ENCODE results near the gene CDT1.

Gene CDT1

DNA sequence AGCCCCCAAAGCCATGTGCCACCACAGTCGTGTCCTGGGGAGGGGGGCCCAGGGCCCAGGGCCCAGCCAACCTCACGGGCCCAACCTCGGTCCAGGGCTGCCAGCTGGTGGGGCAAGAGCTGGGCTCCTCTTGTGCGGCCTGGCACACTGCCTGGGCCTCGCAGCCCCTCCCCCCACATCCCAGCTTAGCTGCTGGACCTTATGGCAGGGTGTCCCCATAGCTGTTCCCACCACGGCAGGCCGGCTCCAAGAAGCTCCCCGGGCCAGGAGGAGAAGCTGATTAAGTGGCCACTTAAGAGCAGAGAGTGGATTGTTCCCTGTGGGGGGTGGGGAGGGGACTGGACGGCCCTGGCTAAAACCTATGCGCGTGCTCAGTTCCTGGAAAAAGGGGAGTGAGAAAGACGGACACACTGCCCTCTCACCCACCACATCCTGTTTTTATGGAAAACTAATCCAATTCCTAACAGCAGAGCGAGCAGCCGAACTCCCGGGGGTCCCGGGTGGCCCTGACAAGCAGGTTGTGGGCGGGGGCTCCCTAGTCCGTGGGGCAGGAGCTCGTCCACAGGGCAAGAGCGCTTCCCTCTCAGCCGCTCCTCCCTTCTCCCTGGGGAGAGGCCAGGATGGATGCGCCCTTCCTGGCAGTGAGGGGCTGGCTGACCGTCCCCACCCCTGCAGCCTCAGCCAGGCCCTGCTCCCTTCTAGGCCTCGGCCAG, 35.4 kb upstream of the CDT1 start:
- H3K27me3 ChIP-seq (ENCODE audit: low read length): no peaks in the 10 kb centered on the region
- no peak overlapping the region for H3K27ac ChIP-seq (ENCODE audit: low read depth, low read length)
- TF ChIP-seq, protein P1, sequence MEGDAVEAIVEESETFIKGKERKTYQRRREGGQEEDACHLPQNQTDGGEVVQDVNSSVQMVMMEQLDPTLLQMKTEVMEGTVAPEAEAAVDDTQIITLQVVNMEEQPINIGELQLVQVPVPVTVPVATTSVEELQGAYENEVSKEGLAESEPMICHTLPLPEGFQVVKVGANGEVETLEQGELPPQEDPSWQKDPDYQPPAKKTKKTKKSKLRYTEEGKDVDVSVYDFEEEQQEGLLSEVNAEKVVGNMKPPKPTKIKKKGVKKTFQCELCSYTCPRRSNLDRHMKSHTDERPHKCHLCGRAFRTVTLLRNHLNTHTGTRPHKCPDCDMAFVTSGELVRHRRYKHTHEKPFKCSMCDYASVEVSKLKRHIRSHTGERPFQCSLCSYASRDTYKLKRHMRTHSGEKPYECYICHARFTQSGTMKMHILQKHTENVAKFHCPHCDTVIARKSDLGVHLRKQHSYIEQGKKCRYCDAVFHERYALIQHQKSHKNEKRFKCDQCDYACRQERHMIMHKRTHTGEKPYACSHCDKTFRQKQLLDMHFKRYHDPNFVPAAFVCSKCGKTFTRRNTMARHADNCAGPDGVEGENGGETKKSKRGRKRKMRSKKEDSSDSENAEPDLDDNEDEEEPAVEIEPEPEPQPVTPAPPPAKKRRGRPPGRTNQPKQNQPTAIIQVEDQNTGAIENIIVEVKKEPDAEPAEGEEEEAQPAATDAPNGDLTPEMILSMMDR (IDR thresholded peaks at IDR 0.05; ENCODE audit: insufficient read depth, low read length, poor library complexity, severe bottlenecking): no peak
- TF ChIP-seq EZH2phosphoT487 (conservative IDR thresholded peaks at IDR 0.05; ENCODE audit: low read length): no peak
- H3K9me2 ChIP-seq (replicated peaks; ENCODE audit: insufficient read depth, low read length): no peaks in the 10 kb centered on the region
- H3K9ac ChIP-seq (ENCODE audit: low read length): no peak overlapping the region
- no peak overlapping the region for H3K4me2 ChIP-seq (ENCODE audit: low read depth, low read length, poor library complexity, severe bottlenecking)
- H3F3A ChIP-seq (ENCODE audit: insufficient read depth): no peaks in the 10 kb centered on the region
- no peak overlapping the region for H3K4me3 ChIP-seq (ENCODE audit: insufficient read depth, low read length, poor library complexity, severe bottlenecking)
- H4K20me1 ChIP-seq (ENCODE audit: low read depth, low read length): no peaks in the 10 kb centered on the region
- H3K9me3 ChIP-seq (ENCODE audit: insufficient read depth, low read length): no peaks in the 10 kb centered on the region
- H3K79me2 ChIP-seq (ENCODE audit: insufficient read depth, low read length): no peaks in the 10 kb centered on the region
- no peak overlapping the region for H2AFZ ChIP-seq (ENCODE audit: low read depth, low read length, severe bottlenecking)
- H3K36me3 ChIP-seq (ENCODE audit: low read length): no peaks in the 10 kb centered on the region

DNA sequence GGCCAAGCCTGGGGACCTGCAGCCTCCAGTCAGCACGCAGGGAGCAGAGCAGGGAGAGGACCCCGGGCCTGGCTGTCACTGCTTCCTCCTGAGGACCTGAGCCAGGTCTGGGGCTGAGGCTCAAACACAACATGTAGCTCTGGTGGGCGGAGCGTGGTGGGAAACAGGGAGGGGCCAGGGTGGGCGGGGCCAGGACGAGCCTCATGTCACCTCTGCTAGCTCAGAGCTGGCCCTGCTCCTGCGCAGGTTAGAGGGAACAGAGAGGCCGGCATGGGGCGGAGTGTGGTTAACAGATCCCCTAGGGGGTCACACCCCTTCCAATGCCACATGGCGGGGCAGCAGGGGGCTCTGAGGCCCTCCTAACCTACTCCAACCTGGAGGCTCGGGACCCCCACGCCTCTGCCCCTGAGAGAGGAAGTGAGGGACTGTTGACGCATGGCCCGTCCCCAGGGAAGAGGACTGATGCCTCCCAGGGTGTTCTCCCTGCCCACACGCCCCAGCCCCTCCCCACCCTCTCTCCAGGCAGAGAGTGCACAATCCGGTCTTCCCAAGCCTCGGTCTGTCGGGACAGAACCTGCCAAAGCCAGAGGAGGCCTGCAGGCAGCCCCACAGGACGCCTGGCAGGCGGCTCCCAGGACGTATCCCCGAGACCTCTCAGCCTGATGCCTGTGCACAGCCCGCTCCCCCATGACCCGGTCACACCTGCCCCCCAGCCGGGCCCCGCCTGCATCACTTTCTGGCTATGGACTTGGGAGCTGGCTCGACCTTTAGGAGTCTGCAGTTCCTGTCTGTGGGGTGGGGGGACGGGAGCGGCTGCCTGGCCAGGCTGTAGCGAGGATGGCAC, 33.8 kb upstream of the CDT1 start:
- Histone ChIP-seq H3K79me2 (ENCODE audit: insufficient read depth, low read length) (no peaks in the 10 kb centered on the region), H3K36me3 (ENCODE audit: low read length) (no peaks in the 10 kb centered on the region), H3K27me3 (ENCODE audit: low read length) (no peaks in the 10 kb centered on the region), H4K20me1 (ENCODE audit: low read depth, low read length) (no peaks in the 10 kb centered on the region), H3K9me3 (ENCODE audit: insufficient read depth, low read length) (no peaks in the 10 kb centered on the region), H3K9ac (ENCODE audit: low read length) (no peak overlapping the region), H3K4me3 (ENCODE audit: insufficient read depth, low read length, poor library complexity, severe bottlenecking) (no peak overlapping the region), H3K9me2 (replicated peaks; ENCODE audit: insufficient read depth, low read length) (no peaks in the 10 kb centered on the region), H3F3A (ENCODE audit: insufficient read depth) (no peaks in the 10 kb centered on the region), H3K27ac (ENCODE audit: low read depth, low read length) (no peak overlapping the region), H2AFZ (ENCODE audit: low read depth, low read length, severe bottlenecking) (no peak overlapping the region), H3K4me2 (ENCODE audit: low read depth, low read length, poor library complexity, severe bottlenecking) (no peak overlapping the region)
- TF ChIP-seq EZH2phosphoT487 (conservative IDR thresholded peaks at IDR 0.05; ENCODE audit: low read length): no peak
- TF ChIP-seq, protein P1 (IDR thresholded peaks at IDR 0.05; ENCODE audit: insufficient read depth, low read length, poor library complexity, severe bottlenecking): no peak

DNA sequence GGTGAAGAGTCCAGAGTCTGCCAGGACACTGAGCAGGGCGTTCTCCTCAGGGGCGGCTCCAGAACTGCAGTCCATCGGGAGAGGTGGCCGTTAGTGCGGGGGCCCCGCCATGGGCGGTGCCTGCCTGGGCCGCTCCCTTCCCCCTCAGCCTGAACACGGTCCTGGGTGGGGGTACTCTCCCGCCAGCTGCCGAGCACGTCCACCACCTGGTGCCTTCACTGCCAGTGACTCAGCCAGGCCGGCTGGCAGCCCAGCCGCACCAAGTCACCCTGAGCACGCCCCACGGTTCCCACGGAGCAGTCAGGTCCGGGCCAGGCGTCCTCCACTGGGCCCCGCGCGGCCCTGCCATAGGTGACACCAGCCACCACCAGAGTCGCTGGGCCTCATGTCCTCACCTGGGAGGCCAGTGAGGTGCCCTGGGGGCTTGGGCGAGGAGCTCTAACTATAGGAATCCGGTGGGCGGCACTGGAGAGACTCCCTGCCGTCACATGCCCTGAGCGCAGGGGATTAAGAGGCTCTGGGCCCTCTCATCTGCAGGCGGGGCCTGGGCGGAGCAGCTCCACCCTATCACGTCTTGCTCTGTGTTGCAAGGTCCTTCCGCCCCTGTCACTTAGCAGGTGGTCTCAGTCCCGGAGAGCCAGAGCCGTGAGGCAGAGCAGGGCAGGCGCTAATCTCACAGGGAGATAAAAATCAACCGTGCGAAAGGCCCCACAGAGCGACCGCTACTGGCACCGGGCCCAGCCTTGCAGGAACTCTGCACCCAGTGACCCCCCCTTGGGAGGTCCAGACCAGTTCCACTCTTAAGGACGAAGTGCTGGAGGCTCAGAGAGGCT, 32.9 kb upstream of the CDT1 start:
- H3K9ac ChIP-seq (ENCODE audit: low read length): no peak overlapping the region
- H2AFZ ChIP-seq (ENCODE audit: low read depth, low read length, severe bottlenecking): no peak overlapping the region
- H3K4me2 ChIP-seq (ENCODE audit: low read depth, low read length, poor library complexity, severe bottlenecking): no peak overlapping the region
- no peaks in the 10 kb centered on the region for H3K36me3 ChIP-seq (ENCODE audit: low read length)
- no peaks in the 10 kb centered on the region for H4K20me1 ChIP-seq (ENCODE audit: low read depth, low read length)
- no peaks in the 10 kb centered on the region for H3K9me2 ChIP-seq (replicated peaks; ENCODE audit: insufficient read depth, low read length)
- no peak for TF ChIP-seq EZH2phosphoT487 (conservative IDR thresholded peaks at IDR 0.05; ENCODE audit: low read length)
- TF ChIP-seq, protein P1 (IDR thresholded peaks at IDR 0.05; ENCODE audit: insufficient read depth, low read length, poor library complexity, severe bottlenecking): no peak
- H3K4me3 ChIP-seq (ENCODE audit: insufficient read depth, low read length, poor library complexity, severe bottlenecking): no peak overlapping the region
- H3K27me3 ChIP-seq (ENCODE audit: low read length): no peaks in the 10 kb centered on the region
- no peaks in the 10 kb centered on the region for H3K9me3 ChIP-seq (ENCODE audit: insufficient read depth, low read length)
- H3K27ac ChIP-seq (ENCODE audit: low read depth, low read length): no peak overlapping the region
- H3F3A ChIP-seq (ENCODE audit: insufficient read depth): no peaks in the 10 kb centered on the region
- H3K79me2 ChIP-seq (ENCODE audit: insufficient read depth, low read length): no peaks in the 10 kb centered on the region
